Measurements from ENCODE around the gene C1QTNF12. TPM values are rescaled to one million over a fixed set of nuclear protein-coding genes. Genes with fewer than 3 reads are reported as not detected.

Gene C1QTNF12
- total RNA-seq, 1 donor from 2014 or later: 1.2 TPM

- H3K27me3 ChIP-seq (ENCODE audit: low read depth): peaks cover 45% of the 10 kb centered on the region
- ATAC-seq (no peak), DNase-seq (peak; percentile 42)
- H3K4me1 ChIP-seq: peaks cover 19% of the 10 kb centered on the region
- intact Hi-C loops (cut with DNase I): no loop called here
- H3K9me3 ChIP-seq: no peaks in the 10 kb centered on the region
- no peak for TF ChIP-seq CTCF (IDR thresholded peaks at IDR 0.05)
- peak overlapping the region; percentile 21 for H3K4me3 ChIP-seq
- no peak overlapping the region for H3K27ac ChIP-seq
- H3K36me3 ChIP-seq: no peaks in the 10 kb centered on the region
Observed at GRCh38 chr1:1208713-1209433, 37.6 kb downstream of the C1QTNF12 start.

GRCh38 chr1:1207571-1207892 is 39.0 kb downstream of the C1QTNF12 start:
- Histone ChIP-seq H3K36me3 (no peaks in the 10 kb centered on the region), H3K4me1 (peaks cover 10% of the 10 kb centered on the region), H3K4me3 (no peak overlapping the region), H3K27me3 (ENCODE audit: low read depth) (peaks cover 57% of the 10 kb centered on the region), H3K27ac (no peak overlapping the region), H3K9me3 (no peaks in the 10 kb centered on the region)
- DNase-seq: peak; percentile 30
- intact Hi-C loops (cut with DNase I): no loop called here
- ATAC-seq: no peak
- TF ChIP-seq CTCF (IDR thresholded peaks at IDR 0.05): no peak

- no peak overlapping the region for H3K27ac ChIP-seq
- no peaks in the 10 kb centered on the region for H3K9me3 ChIP-seq
- H3K27me3 ChIP-seq (ENCODE audit: low read depth): peaks cover 57% of the 10 kb centered on the region
- intact Hi-C loops (cut with DNase I): no loop called here
- TF ChIP-seq CTCF (IDR thresholded peaks at IDR 0.05): no peak
- no peak overlapping the region for H3K4me3 ChIP-seq
- ATAC-seq: no peak
- H3K4me1 ChIP-seq: peaks cover 10% of the 10 kb centered on the region
- H3K36me3 ChIP-seq: no peaks in the 10 kb centered on the region
- DNase-seq: peak; percentile 37
Observed at GRCh38 chr1:1206966-1207531, 39.5 kb downstream of the C1QTNF12 start.

GRCh38 chr1:1206376-1206965 is 40.1 kb downstream of the C1QTNF12 start, which contains the start of gene TNFRSF18:
TSS of gene TNFRSF18 (minus strand) at chr1:1206592. CDS start at chr1:1206571, 21 bp downstream.
- Histone ChIP-seq H3K36me3 (no peaks in the 10 kb centered on the region), H3K4me1 (peaks cover 10% of the 10 kb centered on the region), H3K27ac (no peak within 1 kb of the TSS), H3K4me3 (peak within 1 kb of the TSS; percentile 40), H3K9me3 (no peaks in the 10 kb centered on the region), H3K27me3 (ENCODE audit: low read depth) (peaks cover 57% of the 10 kb centered on the region)
- DNase-seq: peak; percentile 60
- intact Hi-C loops (cut with DNase I): no loop called here
- ATAC-seq: peak; percentile 47 to 54
- no peak for TF ChIP-seq CTCF (IDR thresholded peaks at IDR 0.05)

- Histone ChIP-seq H3K27me3 (ENCODE audit: low read depth) (peaks cover 59% of the 10 kb centered on the region), H3K27ac (no peak overlapping the region), H3K36me3 (no peaks in the 10 kb centered on the region), H3K4me3 (peak overlapping the region; percentile 40), H3K9me3 (no peaks in the 10 kb centered on the region), H3K4me1 (peaks cover 11% of the 10 kb centered on the region)
- peak; percentile 41 for DNase-seq
- intact Hi-C loops (cut with DNase I): no loop called here
- TF ChIP-seq CTCF (IDR thresholded peaks at IDR 0.05): no peak
- ATAC-seq: no peak
Observed at GRCh38 chr1:1205769-1206375, 40.6 kb downstream of the C1QTNF12 start.
